Lung (tissue), 12 donors: Measurements from ENCODE around the gene HPGDS. TPM values are rescaled to one million over a fixed set of nuclear protein-coding genes. Genes with fewer than 3 reads are reported as not detected.

ENCODE experiments used
- ATAC-seq: fragments of 200-7000 bp; cut with Tn5 transposase; one replicate; pipeline ENCODE4 v1.9.1; 2020; ENCODE audit warnings: moderate number of reproducible peaks; ENCODE audit not compliant: insufficient read depth, low FRiP score
- DNase-seq, 3 donors: peaks; one replicate each; pipeline ENCODE4 v3.0.0-alpha.2; 2013 to 2017
- H3K27ac ChIP-seq, 2 donors: one replicate each; pipeline ENCODE4 v1.5.1; 2013; ENCODE audit warnings: mild to moderate bottlenecking in 2 of 2, moderate library complexity in 2 of 2, control low read depth in 1 of 2, inconsistent platforms in 1 of 2, low read depth in 1 of 2, low read length in 1 of 2
- H3K27me3 ChIP-seq, 3 donors: one replicate each; pipeline ENCODE4 v1.5.1; 2013; ENCODE audit warnings: low read length in 2 of 3; ENCODE audit not compliant: control insufficient read depth in 3 of 3, insufficient read depth in 3 of 3
- H3K36me3 ChIP-seq, 4 donors: one replicate each; pipeline ENCODE4 v1.5.1; 2013; ENCODE audit warnings: low read length in 4 of 4, mild to moderate bottlenecking in 1 of 4, moderate library complexity in 1 of 4; ENCODE audit not compliant: control insufficient read depth in 4 of 4, insufficient read depth in 4 of 4
- H3K4me1 ChIP-seq, 5 donors: one replicate each; pipeline ENCODE4 v1.5.1; 2013; ENCODE audit warnings: low read length in 5 of 5, mild to moderate bottlenecking in 2 of 5, moderate library complexity in 1 of 5; ENCODE audit not compliant: control insufficient read depth in 5 of 5, insufficient read depth in 5 of 5
- H3K4me3 ChIP-seq: one replicate; pipeline ENCODE4 v1.5.1; 2013; ENCODE audit warnings: mild to moderate bottlenecking, control low read depth, moderate library complexity
- H3K9ac ChIP-seq, 2 donors: one replicate each; pipeline ENCODE4 v1.5.1; 2013; ENCODE audit warnings: low read length in 2 of 2, control low read depth in 1 of 2; ENCODE audit not compliant: insufficient read depth in 1 of 2
- H3K9me3 ChIP-seq, 4 donors: one replicate each; pipeline ENCODE4 v1.5.1; 2013; ENCODE audit warnings: low read length in 3 of 4, mild to moderate bottlenecking in 1 of 4, moderate library complexity in 1 of 4; ENCODE audit not compliant: control insufficient read depth in 4 of 4, insufficient read depth in 3 of 4
- WGBS, 2 donors: extraction: QIAGEN DNeasy Blood & Tissue Kit; methylation state at CpG; one replicate each; pipeline ENCODE4 v1.1.7; 2013; 5-methylcytosine and 5-hydroxymethylcytosine counted together
- polyA plus RNA-seq, 2 donors: library from polyadenylated mRNA; stranded (reverse); fragments of 200-250 nt; gene quantifications; one replicate each; pipeline ENCODE4 v1.2.1, GENCODE V29; 2013
- total RNA-seq, 2 donors: library from RNA; depleted of rRNA in 1 of 2; stranded (reverse); fragments of >200 nt in 1 of 2; gene quantifications; one replicate each; pipeline ENCODE4 v1.2.1, GENCODE V29; 2014 to 2021
- TF ChIP-seq, protein P1 (sequence below): IDR thresholded peaks from 2 replicates; pipeline ENCODE4 v1.5.1; 2012; ENCODE audit warnings: mild to moderate bottlenecking; ENCODE audit errors: control extremely low read depth, extremely low read depth
- donor health status: control.
- donor health status: control.
- donor health status: Bipolar disorder and iron deficiency.
- donor health status: healthy.
- donor health status: DM: yes; HTN: yes; CAD: no.

Gene HPGDS
- total and polyA plus RNA-seq, 4 donors = 0.65 to 7.0 (median 2.3) TPM

DNA sequence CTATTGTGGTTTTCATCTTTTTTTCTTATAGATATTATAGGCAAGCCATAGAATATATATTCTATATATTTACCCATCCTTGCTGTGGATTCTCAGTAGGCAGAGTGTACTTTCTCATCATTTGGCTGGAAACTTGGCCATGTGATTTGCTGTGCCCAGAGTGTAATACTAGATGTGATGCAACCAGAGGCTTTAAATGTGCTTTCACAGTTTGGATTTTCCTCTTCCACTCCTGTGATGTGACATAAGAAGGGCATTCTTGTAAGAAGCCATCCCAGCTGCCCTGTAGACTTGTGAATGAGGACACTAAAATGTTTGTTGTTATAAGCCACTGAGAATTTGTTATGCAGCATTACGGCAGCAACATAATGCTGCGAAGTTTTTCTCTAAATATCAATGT, 10.4 kb upstream of the HPGDS start:
- TF ChIP-seq, protein P1, sequence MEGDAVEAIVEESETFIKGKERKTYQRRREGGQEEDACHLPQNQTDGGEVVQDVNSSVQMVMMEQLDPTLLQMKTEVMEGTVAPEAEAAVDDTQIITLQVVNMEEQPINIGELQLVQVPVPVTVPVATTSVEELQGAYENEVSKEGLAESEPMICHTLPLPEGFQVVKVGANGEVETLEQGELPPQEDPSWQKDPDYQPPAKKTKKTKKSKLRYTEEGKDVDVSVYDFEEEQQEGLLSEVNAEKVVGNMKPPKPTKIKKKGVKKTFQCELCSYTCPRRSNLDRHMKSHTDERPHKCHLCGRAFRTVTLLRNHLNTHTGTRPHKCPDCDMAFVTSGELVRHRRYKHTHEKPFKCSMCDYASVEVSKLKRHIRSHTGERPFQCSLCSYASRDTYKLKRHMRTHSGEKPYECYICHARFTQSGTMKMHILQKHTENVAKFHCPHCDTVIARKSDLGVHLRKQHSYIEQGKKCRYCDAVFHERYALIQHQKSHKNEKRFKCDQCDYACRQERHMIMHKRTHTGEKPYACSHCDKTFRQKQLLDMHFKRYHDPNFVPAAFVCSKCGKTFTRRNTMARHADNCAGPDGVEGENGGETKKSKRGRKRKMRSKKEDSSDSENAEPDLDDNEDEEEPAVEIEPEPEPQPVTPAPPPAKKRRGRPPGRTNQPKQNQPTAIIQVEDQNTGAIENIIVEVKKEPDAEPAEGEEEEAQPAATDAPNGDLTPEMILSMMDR = no peak
- 98% methylated on average over 2 of the region's 2 CpGs for WGBS, 2 donors
- no peak overlapping the region for H3K9ac ChIP-seq

DNA sequence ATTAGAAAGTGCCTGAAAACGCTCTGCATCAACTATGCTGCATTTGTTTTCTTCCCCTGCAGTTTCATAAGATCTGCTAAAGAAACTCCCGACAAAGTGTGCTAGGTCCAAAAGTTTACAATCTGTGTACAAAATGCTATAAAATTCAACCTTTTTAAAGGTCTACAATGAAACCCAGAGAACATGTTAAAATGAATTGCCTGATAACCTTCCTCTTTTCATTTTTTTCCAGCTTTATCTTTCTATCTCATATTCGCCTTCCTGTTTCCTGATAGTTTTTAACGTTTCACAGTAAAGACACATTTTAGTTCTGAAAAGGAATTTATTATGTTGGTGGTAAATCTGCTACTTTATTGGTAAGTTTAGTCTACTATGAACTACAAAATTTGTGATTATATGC, 9.5 kb upstream of the HPGDS start:
- Histone ChIP-seq H3K4me3 (no peak overlapping the region), H3K36me3 (no peaks in the 10 kb centered on the region), H3K4me1 (no peaks in the 10 kb centered on the region), H3K9me3 (no peaks in the 10 kb centered on the region), H3K27ac (no peak overlapping the region), H3K9ac (no peak overlapping the region), H3K27me3 (no peaks in the 10 kb centered on the region)
- TF ChIP-seq, protein P1 = no peak
- DNase-seq = no peak
- ATAC-seq = no peak
- WGBS, 2 donors = 21 to 43% methylated on average over 4 of the region's 4 CpGs

More for the DNA sequence above, 10.4 kb upstream of the HPGDS start:
- H3K36me3 ChIP-seq = no peaks in the 10 kb centered on the region
- H3K9me3 ChIP-seq = no peaks in the 10 kb centered on the region
- no peaks in the 10 kb centered on the region for H3K27me3 ChIP-seq
- no peak overlapping the region for H3K4me3 ChIP-seq
- H3K27ac ChIP-seq = no peak overlapping the region
- H3K4me1 ChIP-seq = no peaks in the 10 kb centered on the region
- ATAC-seq (no peak), DNase-seq (no peak)

DNA sequence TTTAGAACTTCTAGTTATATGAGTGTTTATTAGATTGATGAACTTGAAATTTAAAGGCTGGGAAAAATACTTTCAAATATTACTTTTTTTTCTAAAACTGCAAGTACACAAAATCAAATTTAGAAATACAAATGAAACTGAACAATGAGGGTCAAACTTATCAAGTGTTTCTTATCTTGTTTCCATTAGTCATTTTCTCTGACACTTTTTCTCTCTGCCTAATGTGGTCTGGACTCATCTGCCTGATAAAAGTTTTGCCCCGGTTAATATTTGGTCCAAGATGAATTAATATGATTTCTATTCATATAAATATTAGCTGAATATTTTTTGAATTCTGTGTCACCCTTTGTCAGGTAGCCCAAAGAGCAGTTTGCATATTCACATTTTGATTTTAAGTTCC, 8.7 kb upstream of the HPGDS start:
- H3K36me3 ChIP-seq = no peaks in the 10 kb centered on the region
- H3K9ac ChIP-seq = no peak overlapping the region
- H3K27ac ChIP-seq = no peak overlapping the region
- ATAC-seq = no peak
- H3K4me1 ChIP-seq = no peaks in the 10 kb centered on the region
- TF ChIP-seq, protein P1 = no peak
- no peaks in the 10 kb centered on the region for H3K9me3 ChIP-seq
- no peak overlapping the region for H3K4me3 ChIP-seq
- no peaks in the 10 kb centered on the region for H3K27me3 ChIP-seq
- 43 to 53% methylated on average over 1 of the region's 1 CpG for WGBS, 2 donors
- DNase-seq = no peak

DNA sequence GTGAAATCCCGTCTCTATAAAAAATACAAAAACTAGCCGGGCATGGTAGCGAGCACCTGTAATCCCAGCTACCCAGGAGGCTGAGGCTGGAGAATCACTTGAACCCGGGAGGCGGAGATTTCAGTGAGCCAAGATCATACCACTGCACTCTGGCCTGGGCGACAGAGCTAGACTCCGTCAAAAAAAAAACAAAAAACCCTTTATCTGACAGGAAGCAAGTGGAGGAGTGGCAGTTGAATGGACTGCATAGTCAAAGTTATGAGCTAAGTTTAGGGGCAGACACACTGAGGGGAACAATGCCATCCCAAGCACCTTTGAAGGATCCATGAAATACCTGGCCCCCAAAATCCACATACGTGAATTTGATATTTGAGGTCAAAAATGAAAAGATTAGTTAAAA, 7.5 kb upstream of the HPGDS start:
- H3K27ac ChIP-seq = no peak overlapping the region
- no peak overlapping the region for H3K9ac ChIP-seq
- H3K4me1 ChIP-seq = no peaks in the 10 kb centered on the region
- no peaks in the 10 kb centered on the region for H3K36me3 ChIP-seq
- TF ChIP-seq, protein P1 = no peak
- H3K9me3 ChIP-seq = no peaks in the 10 kb centered on the region
- no peak overlapping the region for H3K4me3 ChIP-seq
- WGBS, 2 donors = 70 to 76% methylated on average over 8 of the region's 8 CpGs
- ATAC-seq (no peak), DNase-seq (no peak)
- no peaks in the 10 kb centered on the region for H3K27me3 ChIP-seq
